Activated CD4-positive, alpha-beta T cell treated with anti-CD3 and anti-CD28 coated beads for 24 hours (primary cell): ENCODE results near the gene CNTNAP1.
"Not testable (repeated sequence)": the region's sequence is repeated elsewhere in the genome, so short reads cannot be mapped to it uniquely, and the experiment has no call there.

Experiments
- DNase-seq, 2 donors: peaks; one replicate each; pipeline ENCODE4 v3.0.0-alpha.2; 2020; ENCODE audit warnings: low read depth in 2 of 2

Gene CNTNAP1

DNA sequence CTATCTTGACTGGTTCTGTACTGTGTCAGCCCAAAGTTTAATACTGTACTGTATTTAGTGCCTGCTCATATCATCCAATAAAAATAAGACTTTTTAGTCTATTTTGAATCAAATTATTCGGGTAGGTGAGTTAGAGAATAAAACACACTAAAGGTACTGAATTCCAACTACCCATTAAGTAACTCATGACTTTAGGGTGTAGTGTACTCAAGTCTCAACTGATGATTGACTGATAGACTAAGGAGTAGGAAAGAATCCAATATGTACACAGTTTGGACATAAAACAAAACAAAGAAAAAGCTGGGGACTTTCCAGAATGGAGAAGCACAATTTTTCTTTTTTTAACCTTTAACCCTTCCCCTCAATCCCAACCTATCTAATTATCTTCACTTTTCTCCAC is 58.4 kb downstream of the CNTNAP1 start:
- DNase-seq: no peak

GRCh38 chr17:42742916-42743315 is 60.6 kb downstream of the CNTNAP1 start:
- DNase-seq: not testable (repeated sequence)

DNA sequence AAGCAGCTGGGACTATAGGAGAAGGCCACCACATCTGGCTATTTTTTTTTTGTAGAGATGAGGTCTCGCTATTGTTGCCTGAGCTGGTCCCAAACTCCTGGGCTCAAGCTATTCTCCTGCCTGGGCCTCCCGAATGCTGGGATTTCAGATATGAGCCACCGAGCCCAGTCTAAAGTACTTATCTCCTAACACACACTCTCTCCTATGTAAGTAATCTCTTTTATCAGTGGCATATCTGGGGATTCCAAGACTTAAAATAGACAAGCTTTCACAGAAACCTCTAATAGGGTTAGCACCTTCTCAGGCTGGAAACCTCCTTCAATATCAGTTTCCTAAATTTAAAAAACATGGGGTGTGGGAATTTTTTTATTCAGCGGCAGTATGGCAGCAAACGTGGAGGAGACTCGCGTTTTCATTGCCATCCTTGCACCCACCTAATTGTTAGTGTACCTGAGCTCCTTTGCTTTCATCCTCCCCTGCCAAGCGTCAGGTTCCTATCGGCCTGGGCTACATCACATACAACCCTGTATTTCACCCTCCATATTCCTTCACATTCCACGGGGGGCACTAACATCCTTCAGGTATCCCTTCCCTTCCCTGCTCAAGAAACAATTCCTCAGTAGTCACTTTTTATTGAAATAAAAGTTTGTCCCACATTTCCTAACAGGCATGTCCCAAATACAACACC is 61.4 kb downstream of the CNTNAP1 start:
- DNase-seq: no peak

GRCh38 chr17:42744283-42744805 is 62.0 kb downstream of the CNTNAP1 start:
- peak; percentile 53 to 65 for DNase-seq

- peak; percentile 84 for DNase-seq
These were observed 62.7 kb downstream of the CNTNAP1 start, which contains the start of gene EZH1 for GRCh38 chr17:42744806-42745617. EZH1 (minus strand) TSS chr17:42745040; CDS start chr17:42728941, 16,099 bp downstream.

DNA sequence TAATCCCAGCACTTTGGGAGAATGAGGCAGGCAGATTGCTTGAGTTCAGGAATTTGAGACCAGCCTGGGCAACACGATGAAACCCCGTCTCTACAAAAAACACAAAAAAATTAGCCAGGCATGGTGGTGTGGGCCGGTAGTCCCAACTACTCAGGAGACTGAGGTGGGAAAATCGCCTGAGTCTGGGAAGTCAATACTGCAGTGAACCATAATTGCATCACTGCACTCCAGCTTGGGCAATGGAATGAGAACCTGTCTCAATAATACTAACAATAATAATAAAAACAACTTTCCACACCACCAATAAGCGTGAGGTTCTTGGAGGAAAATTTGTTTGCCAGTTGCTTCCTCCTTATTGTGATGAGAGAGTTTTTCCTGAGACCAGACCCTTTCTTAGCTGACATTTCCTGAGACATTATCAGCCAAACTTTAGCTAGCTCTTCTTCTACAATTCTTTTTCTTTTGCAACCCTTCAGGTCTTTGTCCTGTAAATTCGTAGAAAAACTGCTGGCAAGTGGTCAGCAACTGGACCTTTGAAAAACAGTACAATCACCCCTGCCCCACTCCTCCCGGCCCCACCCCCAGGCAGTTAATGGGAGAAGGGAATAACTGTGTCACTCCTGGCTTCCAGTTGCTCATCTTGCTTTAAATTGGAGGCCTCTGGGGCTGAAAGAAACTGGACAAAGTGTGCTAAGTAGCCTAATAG is 66.0 kb downstream of the CNTNAP1 start:
- no peak for DNase-seq

GRCh38 chr17:42748908-42749798 is 66.8 kb downstream of the CNTNAP1 start:
- DNase-seq: no peak
